MM.1S (cell line): Measurements from ENCODE around the gene CACNA1D.

Experiments
- DNase-seq: peaks from one replicate; pipeline ENCODE4 v3.0.0-alpha.2; 2015
- H2AFZ ChIP-seq: fragments of 300-600 bp; sonication (generic); 2 replicates; pipeline ENCODE4 v1.6.0; 2016; ENCODE audit warnings: antibody characterized with exemption, low read length
- H3F3A ChIP-seq: fragments of 300-600 bp; sonication (generic); 2 replicates; pipeline ENCODE4 v1.6.1; 2016; ENCODE audit warnings: mild to moderate bottlenecking, antibody characterized with exemption, low read length, moderate library complexity, mixed read lengths; ENCODE audit not compliant: insufficient read depth
- H3K27ac ChIP-seq: fragments of 300-600 bp; sonication (generic); 2 replicates; pipeline ENCODE4 v1.5.1; 2016; ENCODE audit warnings: mild to moderate bottlenecking, low read length
- H3K27me3 ChIP-seq: fragments of 300-600 bp; sonication (generic); replicated peaks from 2 replicates; pipeline ENCODE4 v1.6.0; 2016; ENCODE audit warnings: low read length; ENCODE audit not compliant: insufficient read depth
- H3K36me3 ChIP-seq: fragments of 300-600 bp; sonication (generic); replicated peaks from 2 replicates; pipeline ENCODE4 v1.6.1; 2016; ENCODE audit warnings: mild to moderate bottlenecking, low read length, mixed read lengths; ENCODE audit not compliant: insufficient read depth
- H3K4me1 ChIP-seq: fragments of 300-600 bp; sonication (generic); 2 replicates; pipeline ENCODE4 v1.6.1; 2016; ENCODE audit warnings: low read length, mixed read lengths
- H3K4me2 ChIP-seq: fragments of 300-600 bp; sonication (generic); 2 replicates; pipeline ENCODE4 v1.6.0; 2016; ENCODE audit warnings: low read depth, low read length
- H3K4me3 ChIP-seq: fragments of 300-600 bp; sonication (generic); 2 replicates; pipeline ENCODE4 v1.5.1; 2016; ENCODE audit warnings: low read length, mixed read lengths
- H3K79me2 ChIP-seq: fragments of 300-600 bp; sonication (generic); 2 replicates; pipeline ENCODE4 v1.6.1; 2016; ENCODE audit warnings: mixed run types, low read length, mixed read lengths
- H3K9ac ChIP-seq: fragments of 300-600 bp; sonication (generic); 2 replicates; pipeline ENCODE4 v1.6.1; 2016; ENCODE audit warnings: low read length, mixed read lengths
- H3K9me2 ChIP-seq: fragments of 300-600 bp; sonication (generic); replicated peaks from 2 replicates; pipeline ENCODE4 v1.6.1; 2016; ENCODE audit warnings: mild to moderate bottlenecking, low read length, mixed read lengths; ENCODE audit not compliant: insufficient read depth
- H3K9me3 ChIP-seq: fragments of 300-600 bp; sonication (generic); replicated peaks from 2 replicates; pipeline ENCODE4 v1.6.1; 2016; ENCODE audit warnings: mild to moderate bottlenecking, low read length, mixed read lengths; ENCODE audit not compliant: insufficient read depth
- H4K20me1 ChIP-seq: fragments of 300-600 bp; sonication (generic); 2 replicates; pipeline ENCODE4 v1.6.1; 2016; ENCODE audit warnings: mild to moderate bottlenecking, low read length, moderate library complexity, mixed read lengths; ENCODE audit not compliant: insufficient read depth
- CTCF ChIP-seq: fragments of 300-600 bp; sonication (generic); IDR thresholded peaks from 2 replicates; pipeline ENCODE4 v1.5.1; 2016; ENCODE audit warnings: antibody characterized with exemption, low read length, mixed read lengths
- EZH2 ChIP-seq: fragments of 300-600 bp; sonication (generic); optimal IDR thresholded peaks from 2 replicates; pipeline ENCODE3; 2017; ENCODE audit warnings: low read depth, mild to moderate bottlenecking, antibody characterized with exemption, low read length, mixed read lengths
- EZH2phosphoT487 ChIP-seq: fragments of 300-600 bp; sonication (generic); IDR thresholded peaks from 2 replicates; pipeline ENCODE4 v1.6.1; 2018; ENCODE audit warnings: antibody characterized with exemption, low read length

CACNA1D gene

DNA sequence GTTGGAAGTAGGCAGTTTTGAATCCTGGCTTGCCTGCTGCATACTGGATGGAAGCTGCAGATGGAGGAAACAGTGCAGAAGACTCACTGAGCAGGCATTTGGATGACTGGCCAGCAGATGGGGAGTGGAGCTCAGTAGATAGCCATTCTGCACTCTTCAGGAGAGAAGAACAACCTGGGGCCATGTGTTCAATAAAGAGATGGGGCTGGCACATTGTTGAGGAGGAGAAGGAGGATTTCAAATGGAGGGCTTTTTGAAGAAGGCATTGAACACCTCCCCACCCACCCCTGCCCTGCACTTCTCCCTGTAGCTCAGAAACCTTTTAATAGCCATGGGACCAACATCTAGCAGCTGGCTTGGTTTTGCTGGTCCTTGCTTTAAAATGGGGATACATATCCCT is 109.8 kb downstream of the CACNA1D start:
- no peak overlapping the region for H2AFZ ChIP-seq
- no peak for DNase-seq
- H3K9me2 ChIP-seq: no peaks in the 10 kb centered on the region
- no peak overlapping the region for H3K27ac ChIP-seq
- no peaks in the 10 kb centered on the region for H3K9me3 ChIP-seq
- H4K20me1 ChIP-seq: no peaks in the 10 kb centered on the region
- H3K4me2 ChIP-seq: no peak overlapping the region
- no peaks in the 10 kb centered on the region for H3F3A ChIP-seq
- H3K27me3 ChIP-seq: no peaks in the 10 kb centered on the region
- H3K36me3 ChIP-seq: no peaks in the 10 kb centered on the region
- no peak overlapping the region for H3K4me3 ChIP-seq
- H3K4me1 ChIP-seq: no peaks in the 10 kb centered on the region
- H3K79me2 ChIP-seq: no peaks in the 10 kb centered on the region
- H3K9ac ChIP-seq: no peak overlapping the region
- TF ChIP-seq EZH2phosphoT487 (no peak), EZH2 (no peak), CTCF (no peak)

DNA sequence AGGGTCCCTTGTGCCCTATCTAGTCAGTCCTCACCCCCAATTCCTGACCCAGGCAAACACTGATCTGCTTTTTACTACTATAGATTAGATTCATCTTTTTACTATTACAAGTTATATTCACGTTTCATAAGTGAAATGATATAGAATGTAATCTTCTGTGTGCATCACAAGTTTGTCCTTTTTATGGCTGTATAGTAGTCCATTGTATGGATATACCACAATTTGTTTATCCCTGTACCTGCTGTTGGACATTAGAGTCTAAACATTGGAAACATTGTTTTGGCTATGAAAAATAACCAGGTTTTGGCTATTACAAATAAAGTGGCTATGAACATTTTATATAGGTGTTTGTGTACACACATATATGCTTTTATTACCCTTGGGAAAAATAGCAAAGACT is 112.4 kb downstream of the CACNA1D start:
- H3F3A ChIP-seq: no peaks in the 10 kb centered on the region
- no peaks in the 10 kb centered on the region for H4K20me1 ChIP-seq

DNA sequence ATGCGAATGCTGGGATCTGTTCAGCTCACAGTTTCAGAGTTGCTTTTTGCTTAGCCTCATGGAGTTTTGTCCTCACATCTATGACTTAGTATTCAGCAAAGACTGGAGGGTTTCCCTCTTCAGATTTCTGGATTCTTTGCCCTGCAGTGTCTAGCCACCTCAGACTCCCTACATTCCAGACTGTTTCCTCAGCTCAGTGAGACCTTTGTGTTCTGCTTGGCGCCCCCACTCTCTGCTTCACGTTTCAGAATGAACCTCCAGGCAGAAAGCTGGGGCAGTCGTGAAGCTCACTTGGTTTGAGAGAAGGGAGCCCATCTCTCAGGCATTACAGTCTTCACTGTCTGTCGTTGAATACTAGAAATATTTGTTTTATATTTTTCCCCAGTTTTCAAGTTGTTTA is 118.1 kb downstream of the CACNA1D start:
- no peaks in the 10 kb centered on the region for H3K4me1 ChIP-seq
- no peak overlapping the region for H3K4me2 ChIP-seq
- H3K9ac ChIP-seq: no peak overlapping the region
- H3K27me3 ChIP-seq: no peaks in the 10 kb centered on the region
- no peaks in the 10 kb centered on the region for H4K20me1 ChIP-seq
- H3K27ac ChIP-seq: no peak overlapping the region
- no peaks in the 10 kb centered on the region for H3K9me3 ChIP-seq
- no peaks in the 10 kb centered on the region for H3K79me2 ChIP-seq
- no peak overlapping the region for H3K4me3 ChIP-seq
- no peaks in the 10 kb centered on the region for H3K9me2 ChIP-seq
- TF ChIP-seq CTCF (no peak), EZH2phosphoT487 (no peak), EZH2 (no peak)
- no peaks in the 10 kb centered on the region for H3F3A ChIP-seq
- no peak for DNase-seq
- no peaks in the 10 kb centered on the region for H3K36me3 ChIP-seq
- no peak overlapping the region for H2AFZ ChIP-seq

More for the DNA sequence above, 112.4 kb downstream of the CACNA1D start:
- no peaks in the 10 kb centered on the region for H3K9me3 ChIP-seq
- H3K4me3 ChIP-seq: no peak overlapping the region
- no peak for DNase-seq
- H3K27me3 ChIP-seq: no peaks in the 10 kb centered on the region
- H3K79me2 ChIP-seq: no peaks in the 10 kb centered on the region
- no peaks in the 10 kb centered on the region for H3K4me1 ChIP-seq
- no peaks in the 10 kb centered on the region for H3K9me2 ChIP-seq
- TF ChIP-seq EZH2 (no peak), CTCF (no peak), EZH2phosphoT487 (no peak)
- no peak overlapping the region for H3K27ac ChIP-seq
- no peak overlapping the region for H3K4me2 ChIP-seq
- no peaks in the 10 kb centered on the region for H3K36me3 ChIP-seq
- no peak overlapping the region for H2AFZ ChIP-seq
- H3K9ac ChIP-seq: no peak overlapping the region
